Esophagus muscularis mucosa (tissue), 4 donors: ENCODE results near the gene LIN28B. TPM values are rescaled to one million over a fixed set of nuclear protein-coding genes. Genes with fewer than 3 reads are reported as not detected.

ENCODE experiments used
- DNase-seq: peaks from one replicate; pipeline ENCODE4 v3.0.0-alpha.2; 2017; ENCODE audit errors: extremely low spot score
- H3K27ac ChIP-seq, 4 donors: fragments of 200-600 bp; sonication (generic); replicated peaks in 1 of 4; 1 replicate in 3 of 4; 2 replicates in 1 of 4; pipeline ENCODE4 v1.5.1; 2016 to 2019; ENCODE audit warnings: mild to moderate bottlenecking in 1 of 4
- H3K27me3 ChIP-seq, 4 donors: fragments of 200-600 bp; sonication (generic); one replicate each; pipeline versions ENCODE4 v1.5.1 to v1.6.0; 2016 to 2019
- H3K36me3 ChIP-seq, 4 donors: fragments of 200-600 bp; sonication (generic); one replicate each; pipeline ENCODE4 v1.5.1; 2016 to 2019
- H3K4me1 ChIP-seq, 4 donors: fragments of 200-600 bp; sonication (generic); one replicate each; pipeline ENCODE4 v1.5.1; 2016 to 2019
- H3K4me3 ChIP-seq, 4 donors: fragments of 200-600 bp; sonication (generic); 1 replicate in 2 of 4; 2 replicates in 2 of 4; pipeline ENCODE4 v1.5.1; 2016 to 2019; ENCODE audit warnings: mild to moderate bottlenecking in 4 of 4, moderate library complexity in 1 of 4
- H3K9me3 ChIP-seq, 4 donors: fragments of 200-600 bp; sonication (generic); 1 replicate in 3 of 4; 2 replicates in 1 of 4; pipeline ENCODE4 v1.5.1; 2016 to 2019
- EP300 ChIP-seq: sonication (generic); formaldehyde crosslinking; IDR thresholded peaks from one replicate; pipeline ENCODE4 v1.6.1; 2017; ENCODE audit warnings: antibody characterized with exemption
- POLR2A ChIP-seq: fragments of 450-650 bp; IDR thresholded peaks from one replicate; pipeline ENCODE4 v1.6.1; 2017; ENCODE audit warnings: antibody characterized with exemption, moderate library complexity, mild to moderate bottlenecking, low read depth
- POLR2AphosphoS5 ChIP-seq, 2 donors: sonication (generic); formaldehyde crosslinking; IDR thresholded peaks; one replicate each; pipeline ENCODE4 v1.6.1; 2017; ENCODE audit warnings: antibody characterized with exemption in 2 of 2
- WGBS: methylation state at CpG from one replicate; pipeline ENCODE4 v1.1.5; 2018; 5-methylcytosine and 5-hydroxymethylcytosine counted together
- intact Hi-C: fragments of 100-400 bp; cut with DNase I; formaldehyde crosslinking; loops from one replicate; pipeline ENCODE4 v1.15.1; 2023
- total RNA-seq, 4 donors: library from RNA; depleted of rRNA; stranded (reverse); fragments of >200 nt; gene quantifications; one replicate each; pipeline versions ENCODE4 v1.1.0 to v1.2.1, GENCODE V29; 2016
- TF ChIP-seq, protein P1 (sequence below), 3 experiments: fragments of 200-600 bp in 2 of 3; fragments of 450-650 bp in 1 of 3; sonication (generic) in 2 of 3; IDR thresholded peaks; one replicate each; pipeline ENCODE4 v1.5.1; 2017 to 2019; ENCODE audit warnings: antibody characterized with exemption in 3 of 3, mild to moderate bottlenecking in 2 of 3, moderate library complexity in 1 of 3

LIN28B gene
- total RNA-seq, 4 donors from 2014 or later = not detected

DNA sequence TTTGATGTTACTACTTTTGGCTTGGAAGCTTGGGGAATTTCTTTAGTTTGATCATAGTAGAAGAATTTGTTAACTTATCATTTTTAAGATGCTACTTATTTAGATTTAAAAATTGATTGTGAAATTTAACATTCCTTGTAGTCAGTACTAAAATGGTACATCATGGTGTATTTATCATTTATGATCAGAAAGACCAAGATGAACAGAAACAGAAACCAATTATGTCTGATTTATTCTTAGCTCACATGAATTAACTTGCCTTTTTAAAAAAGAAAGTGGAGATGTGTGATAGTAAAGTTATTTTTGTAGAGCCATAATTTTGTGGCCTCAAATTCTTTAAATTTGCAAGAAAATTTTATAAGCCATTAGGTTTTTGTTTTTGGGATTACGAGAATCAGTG lies 77.6 kb downstream of the LIN28B start:
- no peaks in the 10 kb centered on the region for H3K36me3 ChIP-seq
- no peak for DNase-seq
- no peak overlapping the region for H3K4me3 ChIP-seq
- WGBS = 86% methylated on average over 1 of the region's 1 CpG
- no peaks in the 10 kb centered on the region for H3K9me3 ChIP-seq
- no peaks in the 10 kb centered on the region for H3K27me3 ChIP-seq
- no peaks in the 10 kb centered on the region for H3K4me1 ChIP-seq
- intact Hi-C loops = no loop called here
- TF ChIP-seq POLR2A = no peak
- TF ChIP-seq EP300 = no peak
- TF ChIP-seq, protein P1, sequence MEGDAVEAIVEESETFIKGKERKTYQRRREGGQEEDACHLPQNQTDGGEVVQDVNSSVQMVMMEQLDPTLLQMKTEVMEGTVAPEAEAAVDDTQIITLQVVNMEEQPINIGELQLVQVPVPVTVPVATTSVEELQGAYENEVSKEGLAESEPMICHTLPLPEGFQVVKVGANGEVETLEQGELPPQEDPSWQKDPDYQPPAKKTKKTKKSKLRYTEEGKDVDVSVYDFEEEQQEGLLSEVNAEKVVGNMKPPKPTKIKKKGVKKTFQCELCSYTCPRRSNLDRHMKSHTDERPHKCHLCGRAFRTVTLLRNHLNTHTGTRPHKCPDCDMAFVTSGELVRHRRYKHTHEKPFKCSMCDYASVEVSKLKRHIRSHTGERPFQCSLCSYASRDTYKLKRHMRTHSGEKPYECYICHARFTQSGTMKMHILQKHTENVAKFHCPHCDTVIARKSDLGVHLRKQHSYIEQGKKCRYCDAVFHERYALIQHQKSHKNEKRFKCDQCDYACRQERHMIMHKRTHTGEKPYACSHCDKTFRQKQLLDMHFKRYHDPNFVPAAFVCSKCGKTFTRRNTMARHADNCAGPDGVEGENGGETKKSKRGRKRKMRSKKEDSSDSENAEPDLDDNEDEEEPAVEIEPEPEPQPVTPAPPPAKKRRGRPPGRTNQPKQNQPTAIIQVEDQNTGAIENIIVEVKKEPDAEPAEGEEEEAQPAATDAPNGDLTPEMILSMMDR (IDR thresholded peaks at IDR 0.05) = no peak
- no peak for TF ChIP-seq POLR2AphosphoS5 (IDR thresholded peaks at IDR 0.05)
- no peak overlapping the region for H3K27ac ChIP-seq

DNA sequence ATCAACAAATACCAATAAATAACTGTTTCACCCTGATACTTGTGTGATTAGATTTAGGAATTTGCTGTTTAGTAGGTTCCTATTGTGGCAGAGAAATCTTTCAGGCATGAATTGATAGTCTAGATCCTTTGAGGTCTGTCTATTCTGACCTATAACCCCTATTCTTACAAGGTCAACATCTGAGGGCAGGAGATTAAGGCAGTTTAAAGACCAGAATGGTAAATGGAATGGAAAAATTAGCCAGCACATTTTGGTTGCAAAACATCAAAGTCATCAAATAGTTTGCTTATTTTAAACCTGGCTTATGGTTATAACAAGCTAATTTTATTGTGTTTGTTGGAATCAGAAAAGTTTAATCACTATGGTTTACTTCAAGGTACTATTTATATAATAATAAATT lies 78.4 kb downstream of the LIN28B start:
- DNase-seq = no peak
- H3K27me3 ChIP-seq = no peaks in the 10 kb centered on the region
- no peak overlapping the region for H3K27ac ChIP-seq
- intact Hi-C loops = no loop called here
- no peaks in the 10 kb centered on the region for H3K4me1 ChIP-seq
- TF ChIP-seq EP300 = no peak
- H3K9me3 ChIP-seq = no peaks in the 10 kb centered on the region
- no peak overlapping the region for H3K4me3 ChIP-seq
- H3K36me3 ChIP-seq = no peaks in the 10 kb centered on the region

DNA sequence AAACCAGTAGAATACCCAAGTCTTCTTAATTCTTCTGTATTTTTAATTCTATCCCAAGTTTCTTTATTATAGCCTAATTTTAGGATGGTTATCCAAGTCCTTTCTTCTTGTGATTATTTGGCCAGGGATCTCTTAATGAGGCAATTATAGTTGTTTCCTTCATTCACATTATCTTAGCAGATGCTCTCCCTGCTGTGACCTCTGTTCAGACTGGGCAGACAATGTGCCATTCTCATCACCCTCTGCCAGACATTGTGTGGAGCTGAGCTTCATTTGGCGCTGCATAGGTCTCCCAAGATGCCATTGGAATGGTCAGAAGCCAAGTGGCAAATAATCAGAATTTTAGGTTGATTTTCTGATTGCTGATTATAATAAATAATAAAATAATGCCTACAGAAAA lies 79.4 kb downstream of the LIN28B start:
- H3K36me3 ChIP-seq = no peaks in the 10 kb centered on the region
- DNase-seq = no peak
- intact Hi-C loops = no loop called here
- no peaks in the 10 kb centered on the region for H3K9me3 ChIP-seq
- H3K27ac ChIP-seq = no peak overlapping the region
- H3K27me3 ChIP-seq = no peaks in the 10 kb centered on the region
- no peak overlapping the region for H3K4me3 ChIP-seq
- WGBS = 81% methylated on average over 1 of the region's 1 CpG
- no peaks in the 10 kb centered on the region for H3K4me1 ChIP-seq
- TF ChIP-seq EP300 (no peak), POLR2A (no peak), POLR2AphosphoS5 (IDR thresholded peaks at IDR 0.05) (no peak)
- TF ChIP-seq, protein P1 (IDR thresholded peaks at IDR 0.05) = no peak

DNA sequence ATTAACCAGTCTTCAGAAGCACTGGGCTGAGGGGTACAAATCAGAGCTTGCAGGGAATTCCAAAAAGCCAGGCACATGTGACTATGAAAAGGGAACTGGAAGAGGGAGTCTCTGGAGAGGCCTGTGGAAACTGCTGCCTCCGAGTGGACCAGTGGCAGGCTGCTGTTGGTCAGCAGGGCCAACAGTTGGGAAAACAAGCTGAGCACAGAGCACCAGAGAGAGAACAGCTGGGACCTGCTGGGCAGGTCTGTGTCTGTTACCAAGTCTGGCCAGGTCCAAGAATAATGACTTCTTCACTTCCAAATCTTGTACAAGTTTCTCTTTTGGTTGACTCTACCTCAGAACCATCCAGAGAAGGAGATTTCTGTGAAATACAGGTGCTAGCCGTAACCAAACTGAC lies 81.4 kb downstream of the LIN28B start:
- intact Hi-C loops = no loop called here
- Histone ChIP-seq H3K27ac (no peak overlapping the region), H3K4me3 (no peak overlapping the region), H3K9me3 (no peaks in the 10 kb centered on the region), H3K36me3 (no peaks in the 10 kb centered on the region), H3K4me1 (no peaks in the 10 kb centered on the region), H3K27me3 (no peaks in the 10 kb centered on the region)
- 42% methylated on average over 2 of the region's 2 CpGs for WGBS
- TF ChIP-seq POLR2AphosphoS5 (IDR thresholded peaks at IDR 0.05) = no peak
- no peak for TF ChIP-seq EP300
- TF ChIP-seq, protein P1 (IDR thresholded peaks at IDR 0.05) = no peak
- no peak for DNase-seq

DNA sequence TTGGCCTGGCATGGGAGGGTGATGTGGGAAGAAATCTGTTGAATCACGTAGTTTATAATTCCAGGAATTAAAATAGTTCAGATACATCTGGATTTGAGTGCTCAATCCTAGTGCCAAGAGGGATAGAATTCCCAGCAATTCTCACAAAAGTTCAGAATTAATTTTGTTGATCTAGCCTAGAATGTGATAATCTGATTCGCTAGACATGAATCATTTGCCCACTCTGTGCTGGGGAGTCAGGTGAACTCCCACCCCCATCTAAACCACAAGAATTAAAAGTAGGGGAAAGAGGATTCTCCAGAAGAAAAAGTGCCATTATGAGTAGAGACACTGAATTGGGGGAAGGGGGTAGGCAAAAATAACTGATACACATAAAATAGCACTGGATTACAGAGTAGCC lies 85.0 kb downstream of the LIN28B start:
- WGBS = 80% methylated on average over 2 of the region's 2 CpGs
- TF ChIP-seq, protein P1 (IDR thresholded peaks at IDR 0.05) = no peak
- TF ChIP-seq POLR2AphosphoS5 (IDR thresholded peaks at IDR 0.05) (no peak), EP300 (no peak), POLR2A (no peak)
- H3K4me3 ChIP-seq = no peak overlapping the region

More for the DNA sequence above, 85.0 kb downstream of the LIN28B start:
- no peaks in the 10 kb centered on the region for H3K36me3 ChIP-seq
- H3K27ac ChIP-seq = no peak overlapping the region
- no peaks in the 10 kb centered on the region for H3K4me1 ChIP-seq
- intact Hi-C loops = no loop called here
- no peaks in the 10 kb centered on the region for H3K27me3 ChIP-seq
- H3K9me3 ChIP-seq = no peaks in the 10 kb centered on the region
- no peak for DNase-seq
